Large intestine (tissue), 3 donors: ENCODE data around the gene EIF2AK2. TPM values are rescaled to one million over a fixed set of nuclear protein-coding genes. Genes with fewer than 3 reads are reported as not detected.
"Not testable (repeated sequence)": the region's sequence is repeated elsewhere in the genome, so short reads cannot be mapped to it uniquely, and the experiment has no call there.

ENCODE experiments used
- DNase-seq, 2 donors: peaks; one replicate each; pipeline versions ENCODE4 v3.0.0 to v3.0.0-alpha.2; 2013
- H3K27ac ChIP-seq: one replicate; pipeline ENCODE4 v1.5.1; 2013; ENCODE audit warnings: low read length
- H3K27me3 ChIP-seq: 2 replicates; pipeline ENCODE4 v1.6.1; 2013; ENCODE audit warnings: low read length; ENCODE audit not compliant: control insufficient read depth, insufficient read depth
- H3K36me3 ChIP-seq: 2 replicates; pipeline ENCODE4 v1.6.1; 2013; ENCODE audit warnings: low read length; ENCODE audit not compliant: control insufficient read depth, insufficient read depth
- H3K4me1 ChIP-seq: one replicate; pipeline ENCODE4 v1.6.1; 2013; ENCODE audit warnings: low read length; ENCODE audit not compliant: control insufficient read depth, insufficient read depth
- H3K4me3 ChIP-seq: one replicate; pipeline ENCODE4 v1.5.1; 2013; ENCODE audit warnings: low read length
- H3K9me3 ChIP-seq: one replicate; pipeline ENCODE4 v1.6.1; 2013; ENCODE audit warnings: mild to moderate bottlenecking, low read depth, low read length, moderate library complexity; ENCODE audit not compliant: control insufficient read depth
- WGBS: methylation state at CpG from one replicate; pipeline ENCODE4 v1.1.5; 2013; ENCODE audit warnings: low lambda C conversion rate; ENCODE audit not compliant: insufficient coverage; 5-methylcytosine and 5-hydroxymethylcytosine counted together
- polyA plus RNA-seq: library from polyadenylated mRNA; unstranded; fragments of 120-200 nt; gene quantifications from one replicate; pipeline ENCODE4 v1.2.1, GENCODE V29; 2013

The EIF2AK2 gene
- polyA plus RNA-seq, 1 donor: 28.6 TPM

- not testable (repeated sequence) for H3K36me3 ChIP-seq, H3K27me3 ChIP-seq, H3K4me1 ChIP-seq, DNase-seq, H3K9me3 ChIP-seq
- H3K4me3 ChIP-seq: peak overlapping the region; percentile 58
- no CpG with 5 or more reads among the region's 20 CpGs for WGBS
- peak overlapping the region; percentile 65 for H3K27ac ChIP-seq
Observed at GRCh38 chr2:37195862-37196319, 39.1 kb upstream of the EIF2AK2 start.

- H3K27me3 ChIP-seq: no peaks in the 10 kb centered on the region
- peaks cover 3% of the 10 kb centered on the region for H3K4me1 ChIP-seq
- H3K9me3 ChIP-seq: no peaks in the 10 kb centered on the region
- whole genome bisulfite sequencing: 100% methylated on average over 1 of the region's 1 CpG
- no peak for DNase-seq
- H3K36me3 ChIP-seq: no peaks in the 10 kb centered on the region
- H3K27ac ChIP-seq: no peak overlapping the region
- no peak overlapping the region for H3K4me3 ChIP-seq
Observed at GRCh38 chr2:37192551-37192950, 35.8 kb upstream of the EIF2AK2 start.

GRCh38 chr2:37191747-37192146 lies 35.0 kb upstream of the EIF2AK2 start:
- Histone ChIP-seq H3K27ac (no peak overlapping the region), H3K4me1 (no peaks in the 10 kb centered on the region), H3K4me3 (no peak overlapping the region), H3K36me3 (no peaks in the 10 kb centered on the region), H3K27me3 (no peaks in the 10 kb centered on the region), H3K9me3 (no peaks in the 10 kb centered on the region)
- WGBS: no CpG with 5 or more reads among the region's 6 CpGs
- no peak for DNase-seq

GRCh38 chr2:37191253-37191652 lies 34.5 kb upstream of the EIF2AK2 start:
- Histone ChIP-seq H3K27me3 (no peaks in the 10 kb centered on the region), H3K4me3 (no peak overlapping the region), H3K27ac (no peak overlapping the region), H3K9me3 (no peaks in the 10 kb centered on the region), H3K4me1 (no peaks in the 10 kb centered on the region), H3K36me3 (no peaks in the 10 kb centered on the region)
- no peak for DNase-seq
- no CpG with 5 or more reads among the region's 4 CpGs for WGBS

- no peaks in the 10 kb centered on the region for H3K27me3 ChIP-seq
- H3K27ac ChIP-seq: no peak overlapping the region
- WGBS: 100% methylated on average over 1 of the region's 4 CpGs
- no peak for DNase-seq
- H3K4me3 ChIP-seq: no peak overlapping the region
- no peaks in the 10 kb centered on the region for H3K36me3 ChIP-seq
- H3K9me3 ChIP-seq: no peaks in the 10 kb centered on the region
- H3K4me1 ChIP-seq: no peaks in the 10 kb centered on the region
Observed at GRCh38 chr2:37190290-37190689, 33.5 kb upstream of the EIF2AK2 start.

GRCh38 chr2:37189452-37190153 lies 32.8 kb upstream of the EIF2AK2 start:
- no peak overlapping the region for H3K4me3 ChIP-seq
- WGBS: no CpG with 5 or more reads among the region's 6 CpGs
- H3K27me3 ChIP-seq: no peaks in the 10 kb centered on the region
- H3K4me1 ChIP-seq: no peaks in the 10 kb centered on the region
- DNase-seq: peak; percentile 5 to 30
- H3K36me3 ChIP-seq: no peaks in the 10 kb centered on the region
- no peak overlapping the region for H3K27ac ChIP-seq
- H3K9me3 ChIP-seq: no peaks in the 10 kb centered on the region

GRCh38 chr2:37188570-37188969 lies 31.8 kb upstream of the EIF2AK2 start, which contains the start of gene SULT6B1:
Gene SULT6B1 (minus strand): TSS chr2:37188670. CDS start chr2:37188640, 30 bp downstream.
- no peak within 1 kb of the TSS for H3K27ac ChIP-seq
- WGBS: no CpG with 5 or more reads among the region's 2 CpGs
- DNase-seq: no peak

GRCh38 chr2:37181726-37182684 lies 25.2 kb upstream of the EIF2AK2 start:
- Histone ChIP-seq H3K27me3 (no peaks in the 10 kb centered on the region), H3K9me3 (no peaks in the 10 kb centered on the region), H3K4me1 (no peaks in the 10 kb centered on the region), H3K36me3 (no peaks in the 10 kb centered on the region), H3K4me3 (no peak overlapping the region), H3K27ac (no peak overlapping the region)
- DNase-seq: no peak
- WGBS: 87% methylated on average over 4 of the region's 17 CpGs

More at GRCh38 chr2:37188570-37188969, 31.8 kb upstream of the EIF2AK2 start, which contains the start of gene SULT6B1:
- Histone ChIP-seq H3K4me1 (no peaks in the 10 kb centered on the region), H3K4me3 (no peak within 1 kb of the TSS), H3K36me3 (no peaks in the 10 kb centered on the region), H3K9me3 (no peaks in the 10 kb centered on the region), H3K27me3 (no peaks in the 10 kb centered on the region)

- H3K27ac ChIP-seq: no peak overlapping the region
- no peak for DNase-seq
- no peaks in the 10 kb centered on the region for H3K27me3 ChIP-seq
- WGBS: no CpG with 5 or more reads among the region's 5 CpGs
- no peaks in the 10 kb centered on the region for H3K9me3 ChIP-seq
- H3K4me1 ChIP-seq: no peaks in the 10 kb centered on the region
- H3K36me3 ChIP-seq: no peaks in the 10 kb centered on the region
- H3K4me3 ChIP-seq: no peak overlapping the region
Observed at GRCh38 chr2:37180640-37181039, 23.9 kb upstream of the EIF2AK2 start.

- H3K4me3 ChIP-seq: no peak overlapping the region
- H3K9me3 ChIP-seq: no peaks in the 10 kb centered on the region
- H3K4me1 ChIP-seq: no peaks in the 10 kb centered on the region
- H3K27ac ChIP-seq: no peak overlapping the region
- no peaks in the 10 kb centered on the region for H3K27me3 ChIP-seq
- no peaks in the 10 kb centered on the region for H3K36me3 ChIP-seq
- WGBS: no CpG with 5 or more reads among the region's 4 CpGs
- DNase-seq: no peak
Observed at GRCh38 chr2:37180006-37180639, 23.3 kb upstream of the EIF2AK2 start.
